ENCODE results near the gene TRIM14. TPM values are rescaled to one million over a fixed set of nuclear protein-coding genes. Genes with fewer than 3 reads are reported as not detected.
A peak's percentile ranks its signal among the peaks of the same experiment; 100 is the strongest.
"Not testable (repeated sequence)": the region's sequence is repeated elsewhere in the genome, so short reads cannot be mapped to it uniquely, and the experiment has no call there.

TRIM14 gene
- total and polyA plus RNA-seq, 2 donors from 2014 or later, result 11.3 to 26.3 TPM

DNA sequence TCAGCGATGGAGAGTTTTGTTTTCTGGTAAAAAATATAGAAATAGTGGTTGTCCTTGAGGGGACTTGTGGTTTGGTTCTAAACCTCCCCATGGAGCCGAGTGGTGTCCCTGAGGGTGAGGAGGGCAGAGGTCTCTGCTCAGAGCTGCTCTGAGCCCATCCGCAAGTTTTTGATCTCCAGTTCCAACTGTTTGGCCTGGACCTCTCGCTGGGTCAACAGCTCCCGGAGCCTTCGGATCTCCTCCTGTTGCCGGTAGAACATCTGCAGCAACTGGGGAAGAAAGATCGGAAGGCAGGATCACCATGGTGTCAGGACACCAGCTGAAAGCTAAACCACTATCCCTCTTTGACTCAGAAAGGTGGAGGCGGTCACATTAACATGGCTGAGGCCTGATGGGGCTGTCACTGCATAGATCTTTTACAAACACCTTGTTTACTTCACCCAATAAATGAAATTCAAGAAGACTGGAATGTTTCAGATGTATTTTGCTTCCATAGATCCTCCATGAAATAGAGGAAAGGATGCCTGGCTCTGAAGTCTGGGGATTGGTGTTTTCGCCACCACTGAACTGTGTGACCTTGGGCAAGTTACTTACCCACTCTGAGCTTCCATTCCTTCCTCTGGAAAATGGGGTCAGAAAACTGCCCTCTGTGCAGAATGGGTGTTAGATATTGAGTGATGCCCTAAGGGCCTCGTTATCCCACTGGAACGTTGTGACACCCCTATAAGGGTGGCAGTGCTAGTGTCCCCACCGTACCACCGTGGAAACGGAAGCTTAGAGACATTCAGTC lies 5.8 kb upstream of the TRIM14 start:
- no peak for FAIRE-seq
- no peak overlapping the region for H3K27ac ChIP-seq (ENCODE audit: low read depth in 2 of 2, low read length in 2 of 2)
- intact Hi-C loops (cut with DNase I), result no loop called here
- H3K36me3 ChIP-seq (ENCODE audit: control insufficient read depth in 2 of 3, insufficient read depth in 3 of 3, low read length in 3 of 3), result no peaks in the 10 kb centered on the region
- no peaks in the 10 kb centered on the region for H3K9me3 ChIP-seq (ENCODE audit: control insufficient read depth in 2 of 3, insufficient read depth in 1 of 3, low read length in 3 of 3)
- no peaks in the 10 kb centered on the region for H3K27me3 ChIP-seq (ENCODE audit: control insufficient read depth, insufficient read depth, low read length)
- H3K9ac ChIP-seq (ENCODE audit: low read length in 3 of 3), result no peak overlapping the region
- TF ChIP-seq, protein P1, sequence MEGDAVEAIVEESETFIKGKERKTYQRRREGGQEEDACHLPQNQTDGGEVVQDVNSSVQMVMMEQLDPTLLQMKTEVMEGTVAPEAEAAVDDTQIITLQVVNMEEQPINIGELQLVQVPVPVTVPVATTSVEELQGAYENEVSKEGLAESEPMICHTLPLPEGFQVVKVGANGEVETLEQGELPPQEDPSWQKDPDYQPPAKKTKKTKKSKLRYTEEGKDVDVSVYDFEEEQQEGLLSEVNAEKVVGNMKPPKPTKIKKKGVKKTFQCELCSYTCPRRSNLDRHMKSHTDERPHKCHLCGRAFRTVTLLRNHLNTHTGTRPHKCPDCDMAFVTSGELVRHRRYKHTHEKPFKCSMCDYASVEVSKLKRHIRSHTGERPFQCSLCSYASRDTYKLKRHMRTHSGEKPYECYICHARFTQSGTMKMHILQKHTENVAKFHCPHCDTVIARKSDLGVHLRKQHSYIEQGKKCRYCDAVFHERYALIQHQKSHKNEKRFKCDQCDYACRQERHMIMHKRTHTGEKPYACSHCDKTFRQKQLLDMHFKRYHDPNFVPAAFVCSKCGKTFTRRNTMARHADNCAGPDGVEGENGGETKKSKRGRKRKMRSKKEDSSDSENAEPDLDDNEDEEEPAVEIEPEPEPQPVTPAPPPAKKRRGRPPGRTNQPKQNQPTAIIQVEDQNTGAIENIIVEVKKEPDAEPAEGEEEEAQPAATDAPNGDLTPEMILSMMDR (IDR thresholded peaks at IDR 0.05; ENCODE audit: borderline replicate concordance, extremely low read depth, insufficient read depth), result no peak
- DNase-seq, result peak in 1 of 5 donors; percentile 34
- H3K4me1 ChIP-seq (ENCODE audit: control insufficient read depth in 2 of 3, insufficient read depth in 2 of 3, low read depth in 1 of 3, low read length in 3 of 3), result peaks cover 0 to 3% (median 0%) of the 10 kb centered on the region in 3 donors
- H3K4me3 ChIP-seq (ENCODE audit: low read length in 3 of 3), result no peak overlapping the region

DNA sequence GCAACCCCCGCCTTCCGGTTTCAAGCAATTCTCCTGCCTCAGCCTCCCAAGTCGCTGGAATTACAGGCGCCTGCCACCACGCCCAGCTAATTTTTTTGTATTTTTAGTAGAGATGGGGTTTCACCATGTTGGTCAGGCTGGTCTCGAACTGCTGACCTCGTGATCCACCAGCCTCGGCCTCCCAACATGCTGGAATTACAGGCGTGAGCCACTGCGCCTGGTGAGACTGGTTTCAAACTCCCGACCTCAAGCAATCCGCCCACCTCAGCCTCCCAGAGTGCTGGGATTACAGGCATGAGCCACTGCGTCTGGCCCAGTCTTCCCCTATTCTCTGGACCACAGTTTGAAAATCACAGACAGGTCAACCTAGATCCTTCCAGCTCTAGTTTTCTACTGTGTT lies 5.1 kb upstream of the TRIM14 start:
- intact Hi-C loops (cut with DNase I); FAIRE-seq; H3K4me3 ChIP-seq (ENCODE audit: low read length in 3 of 3); H3K27me3 ChIP-seq (ENCODE audit: control insufficient read depth, insufficient read depth, low read length); H3K9me3 ChIP-seq (ENCODE audit: control insufficient read depth in 2 of 3, insufficient read depth in 1 of 3, low read length in 3 of 3); H3K36me3 ChIP-seq (ENCODE audit: control insufficient read depth in 2 of 3, insufficient read depth in 3 of 3, low read length in 3 of 3); H3K4me1 ChIP-seq (ENCODE audit: control insufficient read depth in 2 of 3, insufficient read depth in 2 of 3, low read depth in 1 of 3, low read length in 3 of 3); H3K27ac ChIP-seq (ENCODE audit: low read depth in 2 of 2, low read length in 2 of 2); H3K9ac ChIP-seq (ENCODE audit: low read length in 3 of 3): not testable (repeated sequence)
- DNase-seq, result peak in 1 of 5 donors; percentile 28

DNA sequence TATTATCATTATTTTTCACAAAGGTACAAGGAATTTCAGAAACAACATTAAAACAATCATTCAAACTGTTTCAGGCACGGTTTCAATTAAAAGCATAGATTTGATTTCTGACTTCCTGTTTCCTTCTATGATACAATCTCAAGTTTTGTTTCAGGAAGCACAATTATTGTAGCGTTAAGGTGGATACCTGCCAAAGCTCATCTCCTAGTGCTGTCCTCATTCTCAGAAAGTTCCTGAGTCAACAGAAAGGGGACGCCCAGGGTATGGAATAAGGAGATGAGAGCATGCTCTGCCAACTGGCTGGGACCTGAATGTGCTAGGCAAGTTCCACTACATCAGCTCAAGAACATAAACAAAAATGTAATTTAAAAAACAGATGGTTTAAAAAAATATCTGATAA lies 2.0 kb upstream of the TRIM14 start:
- Histone ChIP-seq H3K36me3 (ENCODE audit: control insufficient read depth in 2 of 3, insufficient read depth in 3 of 3, low read length in 3 of 3) (no peaks in the 10 kb centered on the region), H3K27me3 (ENCODE audit: control insufficient read depth, insufficient read depth, low read length) (no peaks in the 10 kb centered on the region), H3K9ac (ENCODE audit: low read length in 3 of 3) (no peak overlapping the region), H3K4me1 (ENCODE audit: control insufficient read depth in 2 of 3, insufficient read depth in 2 of 3, low read depth in 1 of 3, low read length in 3 of 3) (peaks cover 0 to 5% (median 3%) of the 10 kb centered on the region in 3 donors), H3K9me3 (ENCODE audit: control insufficient read depth in 2 of 3, insufficient read depth in 1 of 3, low read length in 3 of 3) (no peaks in the 10 kb centered on the region), H3K4me3 (ENCODE audit: low read length in 3 of 3) (no peak overlapping the region), H3K27ac (ENCODE audit: low read depth in 2 of 2, low read length in 2 of 2) (peak overlapping the region in 1 of 2 donors; percentile 45)
- TF ChIP-seq, protein P1 (IDR thresholded peaks at IDR 0.05; ENCODE audit: borderline replicate concordance, extremely low read depth, insufficient read depth), result no peak
- DNase-seq (peak in 1 of 5 donors; percentile 37), FAIRE-seq (no peak)
- intact Hi-C loops (cut with DNase I), result no loop called here

DNA sequence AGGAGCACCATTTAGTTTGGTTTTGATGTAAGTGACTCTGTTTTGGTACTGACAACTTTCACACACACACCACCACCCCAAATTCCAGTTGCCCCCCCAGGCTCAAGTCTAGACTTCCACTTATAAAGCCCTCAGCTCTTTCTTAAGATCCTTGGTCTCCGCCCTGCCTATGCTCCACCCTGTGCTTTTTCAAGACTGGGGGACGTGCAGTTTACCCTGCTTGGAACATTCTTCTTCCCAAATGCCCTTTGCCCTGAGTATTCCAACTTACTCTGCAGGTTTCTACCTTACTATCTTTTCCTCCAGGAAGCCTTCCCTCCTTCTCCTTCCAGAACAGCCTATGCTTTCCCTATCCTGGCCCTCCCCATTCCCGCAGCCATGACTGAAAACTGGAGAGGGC lies 1.5 kb upstream of the TRIM14 start:
- intact Hi-C loops (cut with DNase I), result no loop called here
- no peak overlapping the region for H3K4me3 ChIP-seq (ENCODE audit: low read length in 3 of 3)
- TF ChIP-seq, protein P1 (IDR thresholded peaks at IDR 0.05; ENCODE audit: borderline replicate concordance, extremely low read depth, insufficient read depth), result no peak
- peak overlapping the region in 1 of 2 donors; percentile 54 for H3K27ac ChIP-seq (ENCODE audit: low read depth in 2 of 2, low read length in 2 of 2)
- H3K4me1 ChIP-seq (ENCODE audit: control insufficient read depth in 2 of 3, insufficient read depth in 2 of 3, low read depth in 1 of 3, low read length in 3 of 3), result peaks cover 0 to 5% (median 3%) of the 10 kb centered on the region in 3 donors
- H3K27me3 ChIP-seq (ENCODE audit: control insufficient read depth, insufficient read depth, low read length), result no peaks in the 10 kb centered on the region
- no peaks in the 10 kb centered on the region for H3K9me3 ChIP-seq (ENCODE audit: control insufficient read depth in 2 of 3, insufficient read depth in 1 of 3, low read length in 3 of 3)
- no peaks in the 10 kb centered on the region for H3K36me3 ChIP-seq (ENCODE audit: control insufficient read depth in 2 of 3, insufficient read depth in 3 of 3, low read length in 3 of 3)
- no peak overlapping the region for H3K9ac ChIP-seq (ENCODE audit: low read length in 3 of 3)
- FAIRE-seq (no peak), DNase-seq (peak in 1 of 5 donors; percentile 25)

Measured in kidney (tissue), 14 donors.